DMS 273 (cell line): ENCODE measurements around the gene PLSCR4.

ENCODE experiments used
- DNase-seq: peaks from one replicate; lab custom pipeline; 2025; ENCODE audit not compliant: unreplicated experiment; lab: John Stamatoyannopoulos, UW

Gene PLSCR4

GRCh38 chr3:146195605-146196004 is 55.3 kb downstream of the PLSCR4 start:
- DNase-seq = no peak

- DNase-seq = no peak
Observed at GRCh38 chr3:146195030-146195429, 55.9 kb downstream of the PLSCR4 start.

- no peak for DNase-seq
Observed at GRCh38 chr3:146191051-146191450, 59.9 kb downstream of the PLSCR4 start.

GRCh38 chr3:146189519-146190173 is 61.3 kb downstream of the PLSCR4 start:
- peak; percentile 85 for DNase-seq

GRCh38 chr3:146187334-146187950 is 63.5 kb downstream of the PLSCR4 start:
- peak; percentile 68 for DNase-seq

GRCh38 chr3:146184241-146185015 is 66.5 kb downstream of the PLSCR4 start:
- peak; percentile 73 for DNase-seq

GRCh38 chr3:146181216-146181615 is 69.7 kb downstream of the PLSCR4 start:
- DNase-seq = no peak

GRCh38 chr3:146180376-146180775 is 70.5 kb downstream of the PLSCR4 start:
- DNase-seq = no peak

- DNase-seq = no peak
Observed at GRCh38 chr3:146178006-146178689, 72.8 kb downstream of the PLSCR4 start.

- no peak for DNase-seq
Observed at GRCh38 chr3:146177519-146177918, 73.4 kb downstream of the PLSCR4 start.

- DNase-seq = no peak
Observed at GRCh38 chr3:146177072-146177471, 73.8 kb downstream of the PLSCR4 start.

GRCh38 chr3:146172586-146172985 is 78.3 kb downstream of the PLSCR4 start:
- DNase-seq = no peak

GRCh38 chr3:146170591-146170990 is 80.3 kb downstream of the PLSCR4 start:
- no peak for DNase-seq

GRCh38 chr3:146169891-146170290 is 81.0 kb downstream of the PLSCR4 start:
- no peak for DNase-seq

GRCh38 chr3:146166826-146167225 is 84.1 kb downstream of the PLSCR4 start:
- no peak for DNase-seq

- no peak for DNase-seq
Observed at GRCh38 chr3:146166415-146166821, 84.5 kb downstream of the PLSCR4 start.

- no peak for DNase-seq
Observed at GRCh38 chr3:146165877-146166276, 85.0 kb downstream of the PLSCR4 start.

GRCh38 chr3:146164971-146165769 is 85.7 kb downstream of the PLSCR4 start:
- no peak for DNase-seq

- no peak for DNase-seq
Observed at GRCh38 chr3:146164506-146164905, 86.4 kb downstream of the PLSCR4 start.

- no peak for DNase-seq
Observed at GRCh38 chr3:146164071-146164470, 86.8 kb downstream of the PLSCR4 start.

- peak; percentile 26 for DNase-seq
Observed at GRCh38 chr3:146163584-146163983, 87.3 kb downstream of the PLSCR4 start.
